ENCODE data around the gene CATSPERD. TPM values are rescaled to one million over a fixed set of nuclear protein-coding genes. Genes with fewer than 3 reads are reported as not detected.

The CATSPERD gene
- total and polyA plus RNA-seq, 8 donors, result 0.31 to 2.7 (median 1.2) TPM; not detected in 2

GRCh38 chr19:5818594-5818993 is 98.2 kb downstream of the CATSPERD start:
- ATAC-seq (no peak), DNase-seq (no peak)
- H3K27ac ChIP-seq, result no peak overlapping the region
- H3K27me3 ChIP-seq, result peaks cover 0 to 36% of the 10 kb centered on the region in 2 donors
- TF ChIP-seq CTCF (IDR thresholded peaks at IDR 0.05), result no peak
- H3K4me1 ChIP-seq, result no peaks in the 10 kb centered on the region
- no peaks in the 10 kb centered on the region for H3K36me3 ChIP-seq
- intact Hi-C loops (cut with DNase I), result no loop called here
- H3K9me3 ChIP-seq, result no peaks in the 10 kb centered on the region
- no peak overlapping the region for H3K4me3 ChIP-seq

- Histone ChIP-seq H3K9me3 (no peaks in the 10 kb centered on the region), H3K27ac (no peak overlapping the region), H3K4me1 (no peaks in the 10 kb centered on the region), H3K27me3 (peaks cover 0 to 30% of the 10 kb centered on the region in 2 donors), H3K4me3 (no peak overlapping the region), H3K36me3 (no peaks in the 10 kb centered on the region)
- TF ChIP-seq CTCF (IDR thresholded peaks at IDR 0.05), result no peak
- DNase-seq, result no peak
- intact Hi-C loops (cut with DNase I), result no loop called here
- ATAC-seq, result no peak
Measured at GRCh38 chr19:5820785-5821184, 100.3 kb downstream of the CATSPERD start.

- ATAC-seq (no peak), DNase-seq (no peak)
- Histone ChIP-seq H3K27ac (no peak overlapping the region), H3K36me3 (no peaks in the 10 kb centered on the region), H3K4me3 (no peak overlapping the region), H3K4me1 (peaks cover 0 to 3% of the 10 kb centered on the region in 2 donors), H3K27me3 (peaks cover 0 to 35% of the 10 kb centered on the region in 2 donors), H3K9me3 (no peaks in the 10 kb centered on the region)
- intact Hi-C loops (cut with DNase I), result no loop called here
- no peak for TF ChIP-seq CTCF (IDR thresholded peaks at IDR 0.05)
Measured at GRCh38 chr19:5821521-5822180, 101.2 kb downstream of the CATSPERD start.

- Histone ChIP-seq H3K36me3 (no peaks in the 10 kb centered on the region), H3K27me3 (peaks cover 0 to 41% of the 10 kb centered on the region in 2 donors), H3K9me3 (no peaks in the 10 kb centered on the region), H3K4me3 (no peak overlapping the region), H3K4me1 (peaks cover 0 to 9% of the 10 kb centered on the region in 2 donors), H3K27ac (no peak overlapping the region)
- no peak for ATAC-seq
- no peak for DNase-seq
- intact Hi-C loops (cut with DNase I), result no loop called here
- TF ChIP-seq CTCF (IDR thresholded peaks at IDR 0.05), result no peak
Measured at GRCh38 chr19:5822181-5822844, 101.9 kb downstream of the CATSPERD start.

GRCh38 chr19:5823579-5824281 is 103.3 kb downstream of the CATSPERD start:
- DNase-seq (no peak), ATAC-seq (no peak)
- Histone ChIP-seq H3K36me3 (no peaks in the 10 kb centered on the region), H3K9me3 (no peaks in the 10 kb centered on the region), H3K4me1 (peaks cover 0 to 20% of the 10 kb centered on the region in 2 donors), H3K27me3 (peaks cover 0 to 54% of the 10 kb centered on the region in 2 donors), H3K4me3 (no peak overlapping the region), H3K27ac (no peak overlapping the region)
- intact Hi-C loops (cut with DNase I), result no loop called here
- no peak for TF ChIP-seq CTCF (IDR thresholded peaks at IDR 0.05)

All from left lung (tissue), 10 donors.